HepG2 (cell line): ENCODE measurements around the gene TUG1. TPM values are rescaled to one million over a fixed set of nuclear protein-coding genes. Genes with fewer than 3 reads are reported as not detected.

Source experiments
- CAMTA2 ChIP-seq: sonication (generic); formaldehyde crosslinking; IDR thresholded peaks from 2 replicates; pipeline ENCODE4 v1.4.0; 2020; ENCODE audit warnings: mild to moderate bottlenecking, missing genetic modification reagents, borderline replicate concordance
- ESRRA ChIP-seq: sonication (generic); formaldehyde crosslinking; IDR thresholded peaks from 2 replicates; pipeline ENCODE4 v1.5.1; 2020; ENCODE audit warnings: mild to moderate bottlenecking, low read depth, missing genetic modification reagents
- HCFC1 ChIP-seq: fragments of 150-350 bp; IDR thresholded peaks from 2 replicates; pipeline ENCODE4 v1.6.1; 2014; ENCODE audit warnings: low read depth, low read length
- KAT8 ChIP-seq: IDR thresholded peaks from 2 replicates; pipeline ENCODE4 v1.6.1; 2016; ENCODE audit warnings: missing genetic modification reagents, missing compliant biosample characterization
- SMAD1 ChIP-seq: sonication (generic); formaldehyde crosslinking; IDR thresholded peaks from 2 replicates; pipeline ENCODE4 v1.4.0; 2020; ENCODE audit warnings: missing genetic modification reagents, low read depth, mild to moderate bottlenecking, borderline replicate concordance
- SMAD3 ChIP-seq: sonication (generic); formaldehyde crosslinking; IDR thresholded peaks from 2 replicates; pipeline ENCODE4 v1.4.0; 2020; ENCODE audit warnings: missing genetic modification reagents
- USF2 ChIP-seq, 2 experiments: sonication (generic) in 1 of 2; formaldehyde crosslinking in 1 of 2; IDR thresholded peaks; 2 replicates each; pipeline versions ENCODE4 v1.5.1 to v1.6.1; 2011 to 2020; ENCODE audit warnings: borderline replicate concordance in 1 of 2, low read depth in 1 of 2, low read length in 1 of 2, mild to moderate bottlenecking in 1 of 2, missing genetic modification reagents in 1 of 2, moderate library complexity in 1 of 2
- WIZ ChIP-seq: sonication (generic); formaldehyde crosslinking; IDR thresholded peaks from 2 replicates; pipeline ENCODE4 v1.5.1; 2020; ENCODE audit warnings: mild to moderate bottlenecking, missing genetic modification reagents
- ZBTB37 ChIP-seq: sonication (generic); formaldehyde crosslinking; IDR thresholded peaks from 2 replicates; pipeline ENCODE4 v1.4.0; 2020; ENCODE audit warnings: mild to moderate bottlenecking, missing genetic modification reagents
- ZEB1 ChIP-seq: IDR thresholded peaks from 2 replicates; pipeline ENCODE4 v1.6.1; 2012; ENCODE audit warnings: mild to moderate bottlenecking, low read depth, inconsistent platforms; ENCODE audit not compliant: insufficient replicate concordance
- ZFP62 ChIP-seq: sonication (generic); formaldehyde crosslinking; IDR thresholded peaks from 2 replicates; pipeline ENCODE4 v1.4.0; 2020; ENCODE audit warnings: missing genetic modification reagents
- ZMYM2 ChIP-seq: sonication (generic); formaldehyde crosslinking; IDR thresholded peaks from 2 replicates; pipeline ENCODE4 v1.8.0; 2022; ENCODE audit warnings: mild to moderate bottlenecking, missing genetic modification reagents
- ZNF737 ChIP-seq: sonication (generic); formaldehyde crosslinking; IDR thresholded peaks from 2 replicates; pipeline ENCODE4 v1.5.0; 2020; ENCODE audit warnings: missing genetic modification reagents, mild to moderate bottlenecking, borderline replicate concordance
- ZNF784 ChIP-seq: sonication (generic); formaldehyde crosslinking; IDR thresholded peaks from 2 replicates; pipeline ENCODE4 v1.5.1; 2020; ENCODE audit warnings: missing genetic modification reagents, mild to moderate bottlenecking, borderline replicate concordance
- polyA plus RNA-seq, 8 experiments: library from polyadenylated mRNA; depleted of rRNA in 3 of 8; stranded (reverse) in 7 of 8; unstranded in 1 of 8; fragments of >200 nt; fragmentation: Illumina TruSeq in 4 of 8; extraction: Trizol in 4 of 8; gene quantifications; 2 replicates each; pipeline versions ENCODE4 v1.2.1 to v1.2.3, GENCODE V29; 2011 to 2016; ENCODE audit warnings: low read depth in 4 of 8, missing spikeins in 1 of 8, mixed read lengths in 1 of 8; ENCODE audit not compliant: insufficient read depth in 1 of 8
- total RNA-seq, 5 experiments: library from RNA; depleted of rRNA; stranded (reverse); fragments of >200 nt; fragmentation: Illumina TruSeq; extraction: Trizol; gene quantifications; 2 replicates each; pipeline ENCODE4 v1.2.3, GENCODE V29; 2016; ENCODE audit warnings: low read depth in 1 of 5
- TF ChIP-seq, protein P1 (sequence below): sonication (generic); formaldehyde crosslinking; IDR thresholded peaks from 2 replicates; pipeline ENCODE4 v1.4.0; 2020; ENCODE audit warnings: missing genetic modification reagents
- TF ChIP-seq, protein P2 (sequence below): sonication (generic); formaldehyde crosslinking; IDR thresholded peaks from 2 replicates; pipeline ENCODE4 v1.8.1; 2023; ENCODE audit warnings: missing genetic modification reagents, mild to moderate bottlenecking, borderline replicate concordance

TUG1 gene
- total and polyA plus RNA-seq, 2 of the 13 experiments (the other 11 are each of a cell fraction or from before 2014, with no cell fraction given) = 35.2 to 122 TPM

DNA sequence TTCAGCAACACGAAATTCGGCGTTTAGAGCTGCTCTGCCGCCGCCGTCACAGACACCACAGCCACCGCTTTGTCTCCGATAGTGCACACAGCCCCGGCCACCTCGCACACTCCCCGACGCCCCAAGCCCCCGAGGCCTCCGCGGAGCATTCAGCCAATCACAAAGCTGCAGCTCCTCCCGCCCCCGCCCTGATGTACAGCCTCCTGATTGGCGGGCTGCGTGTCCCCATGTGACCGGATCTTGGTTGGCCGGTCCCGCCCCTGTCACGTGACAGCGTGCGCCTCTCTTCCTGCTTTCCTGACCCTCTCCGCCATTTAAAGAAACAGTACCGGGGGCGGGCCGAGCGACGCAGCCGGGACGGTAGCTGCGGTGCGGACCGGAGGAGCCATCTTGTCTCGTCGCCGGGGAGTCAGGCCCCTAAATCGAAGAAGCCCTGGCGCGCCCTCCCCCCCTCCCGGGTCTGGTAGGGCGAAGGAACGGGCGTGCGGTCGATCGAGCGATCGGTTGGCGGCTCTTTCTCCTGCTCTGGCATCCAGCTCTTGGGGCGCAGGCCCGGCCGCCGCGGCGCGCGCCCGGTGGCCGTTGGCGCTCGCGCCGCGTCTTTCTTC lies at the start of gene TUG1 (continued):
- TF ChIP-seq SMAD3 (CRISPR knock-in tag) = peak; percentile 22; the same call in 1 of the 2 replicates
- TF ChIP-seq, protein P1, sequence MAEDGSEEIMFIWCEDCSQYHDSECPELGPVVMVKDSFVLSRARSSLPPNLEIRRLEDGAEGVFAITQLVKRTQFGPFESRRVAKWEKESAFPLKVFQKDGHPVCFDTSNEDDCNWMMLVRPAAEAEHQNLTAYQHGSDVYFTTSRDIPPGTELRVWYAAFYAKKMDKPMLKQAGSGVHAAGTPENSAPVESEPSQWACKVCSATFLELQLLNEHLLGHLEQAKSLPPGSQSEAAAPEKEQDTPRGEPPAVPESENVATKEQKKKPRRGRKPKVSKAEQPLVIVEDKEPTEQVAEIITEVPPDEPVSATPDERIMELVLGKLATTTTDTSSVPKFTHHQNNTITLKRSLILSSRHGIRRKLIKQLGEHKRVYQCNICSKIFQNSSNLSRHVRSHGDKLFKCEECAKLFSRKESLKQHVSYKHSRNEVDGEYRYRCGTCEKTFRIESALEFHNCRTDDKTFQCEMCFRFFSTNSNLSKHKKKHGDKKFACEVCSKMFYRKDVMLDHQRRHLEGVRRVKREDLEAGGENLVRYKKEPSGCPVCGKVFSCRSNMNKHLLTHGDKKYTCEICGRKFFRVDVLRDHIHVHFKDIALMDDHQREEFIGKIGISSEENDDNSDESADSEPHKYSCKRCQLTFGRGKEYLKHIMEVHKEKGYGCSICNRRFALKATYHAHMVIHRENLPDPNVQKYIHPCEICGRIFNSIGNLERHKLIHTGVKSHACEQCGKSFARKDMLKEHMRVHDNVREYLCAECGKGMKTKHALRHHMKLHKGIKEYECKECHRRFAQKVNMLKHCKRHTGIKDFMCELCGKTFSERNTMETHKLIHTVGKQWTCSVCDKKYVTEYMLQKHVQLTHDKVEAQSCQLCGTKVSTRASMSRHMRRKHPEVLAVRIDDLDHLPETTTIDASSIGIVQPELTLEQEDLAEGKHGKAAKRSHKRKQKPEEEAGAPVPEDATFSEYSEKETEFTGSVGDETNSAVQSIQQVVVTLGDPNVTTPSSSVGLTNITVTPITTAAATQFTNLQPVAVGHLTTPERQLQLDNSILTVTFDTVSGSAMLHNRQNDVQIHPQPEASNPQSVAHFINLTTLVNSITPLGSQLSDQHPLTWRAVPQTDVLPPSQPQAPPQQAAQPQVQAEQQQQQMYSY = no peak
- no peak for TF ChIP-seq ZEB1
- TF ChIP-seq ZNF737 = no peak
- TF ChIP-seq CAMTA2 (CRISPR knock-in tag) = 0 out of 2 replicates have a peak, but pooled peaks have one; percentile 79
- TF ChIP-seq, protein P2, sequence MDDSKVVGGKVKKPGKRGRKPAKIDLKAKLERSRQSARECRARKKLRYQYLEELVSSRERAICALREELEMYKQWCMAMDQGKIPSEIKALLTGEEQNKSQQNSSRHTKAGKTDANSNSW = peak; percentile 20; the same call in 1 of the 2 replicates
- TF ChIP-seq WIZ (CRISPR knock-in tag) = peak; percentile 38; the same call in 1 of the 2 replicates
- TF ChIP-seq ZBTB37 (CRISPR knock-in tag) = no peak
- peak; percentile 99 for TF ChIP-seq USF2 (IDR thresholded peaks at IDR 0.05; ENCODE audit: low read depth, low read length)
- TF ChIP-seq USF2 (CRISPR knock-in tag; IDR thresholded peaks at IDR 0.05; ENCODE audit: borderline replicate concordance) = peak; percentile 97; the same call in 1 of the 2 replicates
- TF ChIP-seq ESRRA = peak; percentile 15; the same call in 1 of the 2 replicates
- TF ChIP-seq ZFP62 = no peak
- no peak for TF ChIP-seq ZMYM2 (CRISPR knock-in tag)
- peak; percentile 42; the same call in 1 of the 2 replicates for TF ChIP-seq HCFC1
- peak; percentile 89 for TF ChIP-seq KAT8 (CRISPR knock-in tag)
- no peak for TF ChIP-seq SMAD1 (CRISPR knock-in tag)
- peak; percentile 35; the same call in 1 of the 2 replicates for TF ChIP-seq ZNF784 (CRISPR knock-in tag)
